ENCODE measurements around the gene AGPAT4.

The AGPAT4 gene

DNA sequence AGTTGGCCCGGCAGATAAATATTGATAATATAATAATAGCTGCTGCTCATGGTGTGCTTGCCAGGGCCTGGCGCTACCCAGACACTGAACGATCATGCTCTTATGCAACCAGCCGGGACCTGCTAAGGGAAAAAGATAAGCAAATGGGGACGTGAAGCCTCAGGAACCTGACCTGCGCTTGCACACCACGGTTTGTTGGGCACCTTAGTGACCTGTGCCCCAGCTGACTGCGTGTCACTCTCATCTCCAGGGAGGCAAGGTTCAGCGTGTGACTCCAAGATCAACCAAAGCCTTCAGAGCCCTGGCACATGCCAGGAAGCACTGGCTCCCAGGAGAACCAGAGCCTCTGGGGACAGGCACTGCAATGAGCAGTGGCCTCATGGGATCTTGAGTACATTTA is 111.1 kb downstream of the AGPAT4 start:
- Histone ChIP-seq H3K9ac (ENCODE audit: insufficient read length) (no peak overlapping the region), H3K27ac (no peak overlapping the region), H3K4me3 (no peak overlapping the region), H3K9me3 (ENCODE audit: low read depth, low read length) (no peaks in the 10 kb centered on the region), H3K36me3 (ENCODE audit: insufficient read depth, low read length) (peaks cover 4% of the 10 kb centered on the region; the same call in 1 of the 2 replicates)
- no peak for DNase-seq (ENCODE audit: low read depth, low spot score)
- TF ChIP-seq POLR2AphosphoS5 (IDR thresholded peaks at IDR 0.05; ENCODE audit: borderline replicate concordance, low read depth, low read length) (no peak), EZH2 (IDR thresholded peaks at IDR 0.05) (no peak), FOXP2 (optimal IDR thresholded peaks at IDR 0.05; ENCODE audit: control extremely low read depth, extremely low read length, insufficient read depth) (no peak)

DNA sequence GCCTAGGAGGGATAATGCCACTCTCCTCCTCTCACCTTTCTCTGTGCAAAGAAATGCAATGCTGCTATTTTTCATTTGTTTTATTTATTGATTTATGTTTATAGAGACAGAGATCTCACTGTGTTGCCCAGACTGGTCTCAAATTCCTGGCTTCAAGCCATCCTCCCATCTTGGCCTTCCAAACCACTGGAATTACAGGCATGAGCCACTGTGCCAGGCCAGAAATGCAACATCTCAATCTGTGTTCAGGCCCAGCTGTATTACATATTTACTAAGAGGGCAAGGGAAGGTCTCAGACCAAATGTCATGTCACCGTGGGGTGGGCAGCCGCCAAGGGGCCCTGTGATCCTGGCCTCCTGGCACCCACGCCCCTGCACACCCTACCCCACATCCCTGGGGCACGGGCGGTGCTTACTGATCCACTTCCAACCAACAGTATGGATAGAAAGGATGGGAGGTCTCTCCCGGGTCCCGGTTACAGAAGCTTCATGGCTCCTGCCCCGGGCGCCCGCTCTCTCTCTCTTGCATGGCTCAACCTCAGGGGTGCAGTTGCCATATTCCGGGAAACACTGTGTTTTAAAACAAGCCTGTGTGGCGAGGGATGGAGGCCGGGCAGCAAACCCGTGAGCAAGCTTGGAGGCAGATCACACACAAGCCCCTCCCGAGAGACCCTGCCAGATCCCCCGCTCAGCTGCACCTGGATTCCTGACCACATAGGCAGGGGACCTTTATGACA is 111.8 kb downstream of the AGPAT4 start:
- Histone ChIP-seq H3K36me3 (ENCODE audit: insufficient read depth, low read length) (peaks cover 4% of the 10 kb centered on the region; the same call in 1 of the 2 replicates), H3K27ac (no peak overlapping the region), H3K9ac (ENCODE audit: insufficient read length) (no peak overlapping the region), H3K9me3 (ENCODE audit: low read depth, low read length) (no peaks in the 10 kb centered on the region), H3K4me3 (no peak overlapping the region)
- DNase-seq (ENCODE audit: low read depth, low spot score) = no peak
- TF ChIP-seq POLR2AphosphoS5 (IDR thresholded peaks at IDR 0.05; ENCODE audit: borderline replicate concordance, low read depth, low read length) (no peak), EZH2 (IDR thresholded peaks at IDR 0.05) (no peak), FOXP2 (optimal IDR thresholded peaks at IDR 0.05; ENCODE audit: control extremely low read depth, extremely low read length, insufficient read depth) (no peak)

- Histone ChIP-seq H3K9me3 (ENCODE audit: low read depth, low read length) (no peaks in the 10 kb centered on the region), H3K27ac (no peak overlapping the region), H3K9ac (ENCODE audit: insufficient read length) (no peak overlapping the region), H3K36me3 (ENCODE audit: insufficient read depth, low read length) (peaks cover 4% of the 10 kb centered on the region; the same call in 1 of the 2 replicates), H3K4me3 (no peak overlapping the region)
- TF ChIP-seq POLR2AphosphoS5 (IDR thresholded peaks at IDR 0.05; ENCODE audit: borderline replicate concordance, low read depth, low read length) (no peak), FOXP2 (optimal IDR thresholded peaks at IDR 0.05; ENCODE audit: control extremely low read depth, extremely low read length, insufficient read depth) (no peak), EZH2 (IDR thresholded peaks at IDR 0.05) (no peak)
- no peak for DNase-seq (ENCODE audit: low read depth, low spot score)
These were observed 112.7 kb downstream of the AGPAT4 start for GRCh38 chr6:161161121-161161520.

DNA sequence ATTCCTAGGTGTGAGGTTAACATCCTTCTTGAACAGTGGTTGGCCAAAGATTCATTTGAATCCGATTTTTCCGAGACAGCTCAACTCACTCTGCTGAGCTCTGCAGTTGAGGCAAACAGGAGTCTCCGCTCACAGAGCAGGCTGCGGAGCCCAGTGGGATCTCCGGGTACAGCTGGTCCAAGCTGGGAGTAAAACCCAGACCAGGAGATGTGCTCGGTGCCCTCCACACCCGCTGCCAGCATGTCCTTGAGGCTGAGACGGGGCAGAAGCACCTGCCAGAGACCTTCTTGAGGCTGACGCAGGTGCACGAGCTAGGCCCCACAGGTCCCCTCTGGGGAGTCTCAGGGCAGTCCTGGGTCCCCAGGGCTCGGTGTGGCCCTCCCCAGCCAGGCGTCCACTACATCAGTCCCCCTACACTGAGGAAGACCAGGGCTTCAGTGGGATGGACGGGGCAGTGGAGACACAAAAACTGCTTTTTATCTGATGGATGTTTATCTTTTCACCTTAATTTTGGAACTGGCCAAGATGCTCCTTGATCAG is 119.0 kb downstream of the AGPAT4 start:
- no peak for TF ChIP-seq POLR2AphosphoS5 (IDR thresholded peaks at IDR 0.05; ENCODE audit: borderline replicate concordance, low read depth, low read length)
- TF ChIP-seq EZH2 (IDR thresholded peaks at IDR 0.05) = no peak
- TF ChIP-seq FOXP2 (optimal IDR thresholded peaks at IDR 0.05; ENCODE audit: control extremely low read depth, extremely low read length, insufficient read depth) = no peak
- Histone ChIP-seq H3K9ac (ENCODE audit: insufficient read length) (no peak overlapping the region), H3K36me3 (ENCODE audit: insufficient read depth, low read length) (no peaks in the 10 kb centered on the region; the same call in 1 of the 2 replicates), H3K4me3 (no peak overlapping the region), H3K9me3 (ENCODE audit: low read depth, low read length) (no peaks in the 10 kb centered on the region), H3K27ac (no peak overlapping the region)
- no peak for DNase-seq (ENCODE audit: low read depth, low spot score)

- no peak for DNase-seq (ENCODE audit: low read depth, low spot score)
- H3K27ac ChIP-seq = no peak overlapping the region
- H3K4me3 ChIP-seq = no peak overlapping the region
- no peak overlapping the region for H3K9ac ChIP-seq (ENCODE audit: insufficient read length)
- TF ChIP-seq FOXP2 (optimal IDR thresholded peaks at IDR 0.05; ENCODE audit: control extremely low read depth, extremely low read length, insufficient read depth) (no peak), EZH2 (IDR thresholded peaks at IDR 0.05) (no peak), POLR2AphosphoS5 (IDR thresholded peaks at IDR 0.05; ENCODE audit: borderline replicate concordance, low read depth, low read length) (no peak)
- H3K36me3 ChIP-seq (ENCODE audit: insufficient read depth, low read length) = no peaks in the 10 kb centered on the region; the same call in 1 of the 2 replicates
- H3K9me3 ChIP-seq (ENCODE audit: low read depth, low read length) = no peaks in the 10 kb centered on the region
These were observed 120.1 kb downstream of the AGPAT4 start for GRCh38 chr6:161153725-161154124.

- Histone ChIP-seq H3K9ac (ENCODE audit: insufficient read length) (no peak overlapping the region), H3K27ac (no peak overlapping the region), H3K4me3 (no peak overlapping the region), H3K36me3 (ENCODE audit: insufficient read depth, low read length) (no peaks in the 10 kb centered on the region; the same call in 1 of the 2 replicates), H3K9me3 (ENCODE audit: low read depth, low read length) (no peaks in the 10 kb centered on the region)
- no peak for DNase-seq (ENCODE audit: low read depth, low spot score)
- TF ChIP-seq FOXP2 (optimal IDR thresholded peaks at IDR 0.05; ENCODE audit: control extremely low read depth, extremely low read length, insufficient read depth) (no peak), POLR2AphosphoS5 (IDR thresholded peaks at IDR 0.05; ENCODE audit: borderline replicate concordance, low read depth, low read length) (no peak), EZH2 (IDR thresholded peaks at IDR 0.05) (no peak)
These were observed 120.8 kb downstream of the AGPAT4 start for GRCh38 chr6:161152907-161153662.

DNA sequence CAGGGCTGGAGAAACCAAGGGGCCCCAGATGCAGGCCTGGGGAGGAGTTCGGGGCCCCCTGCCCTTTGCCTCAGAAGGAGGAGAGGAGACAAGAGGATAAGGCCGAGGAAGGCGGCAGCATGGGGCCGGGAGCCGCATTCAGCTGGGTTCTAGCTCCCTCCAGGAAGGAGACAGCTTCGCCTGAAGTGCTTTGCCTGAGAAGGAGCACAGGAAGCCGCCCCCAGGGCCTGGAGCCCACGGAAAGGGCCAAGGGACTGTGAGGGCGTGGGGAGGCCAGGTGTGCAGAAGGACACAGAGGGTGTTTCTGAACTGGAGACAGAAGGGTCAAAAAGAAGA is 121.4 kb downstream of the AGPAT4 start:
- H3K9me3 ChIP-seq (ENCODE audit: low read depth, low read length) = no peaks in the 10 kb centered on the region
- TF ChIP-seq POLR2AphosphoS5 (IDR thresholded peaks at IDR 0.05; ENCODE audit: borderline replicate concordance, low read depth, low read length) (no peak), EZH2 (IDR thresholded peaks at IDR 0.05) (no peak), FOXP2 (optimal IDR thresholded peaks at IDR 0.05; ENCODE audit: control extremely low read depth, extremely low read length, insufficient read depth) (no peak)
- no peak overlapping the region for H3K9ac ChIP-seq (ENCODE audit: insufficient read length)
- H3K36me3 ChIP-seq (ENCODE audit: insufficient read depth, low read length) = no peaks in the 10 kb centered on the region
- no peak overlapping the region for H3K4me3 ChIP-seq
- H3K27ac ChIP-seq = no peak overlapping the region
- no peak for DNase-seq (ENCODE audit: low read depth, low spot score)

All from SK-N-MC (cell line).